GM23248 (cell line): ENCODE data around the gene OR1I1. TPM values are rescaled to one million over a fixed set of nuclear protein-coding genes. Genes with fewer than 3 reads are reported as not detected.

Source experiments
- DNase-seq: peaks from one replicate; pipeline ENCODE4 v3.0.0-alpha.2; 2015
- H2AFZ ChIP-seq: fragments of 200-600 bp; sonication (generic); 2 replicates; pipeline ENCODE4 v1.6.1; 2016; ENCODE audit warnings: antibody characterized with exemption
- H3F3A ChIP-seq: fragments of 200-600 bp; sonication (generic); 2 replicates; pipeline ENCODE4 v1.6.1; 2016; ENCODE audit warnings: mild to moderate bottlenecking, antibody characterized with exemption, mixed run types; ENCODE audit not compliant: insufficient read depth
- H3K27ac ChIP-seq: fragments of 200-600 bp; sonication (generic); 2 replicates; pipeline ENCODE4 v1.5.1; 2016; ENCODE audit warnings: mild to moderate bottlenecking
- H3K27me3 ChIP-seq: fragments of 200-600 bp; sonication (generic); replicated peaks from 2 replicates; pipeline ENCODE4 v1.6.1; 2016; ENCODE audit warnings: mild to moderate bottlenecking; ENCODE audit not compliant: insufficient read depth
- H3K36me3 ChIP-seq: fragments of 200-600 bp; sonication (generic); 2 replicates; pipeline ENCODE4 v1.6.1; 2016; ENCODE audit warnings: low read depth, mild to moderate bottlenecking
- H3K4me1 ChIP-seq: fragments of 200-600 bp; sonication (generic); 2 replicates; pipeline ENCODE4 v1.6.1; 2016; ENCODE audit warnings: mild to moderate bottlenecking; ENCODE audit not compliant: insufficient read depth
- H3K4me2 ChIP-seq: fragments of 200-600 bp; sonication (generic); one replicate; pipeline ENCODE4 v1.6.1; 2016; ENCODE audit warnings: mild to moderate bottlenecking; ENCODE audit not compliant: unreplicated experiment
- H3K4me3 ChIP-seq: fragments of 200-600 bp; sonication (generic); 2 replicates; pipeline ENCODE4 v1.5.1; 2016; ENCODE audit warnings: mild to moderate bottlenecking
- H3K79me2 ChIP-seq: fragments of 200-600 bp; sonication (generic); 2 replicates; pipeline ENCODE4 v1.6.1; 2016; ENCODE audit warnings: mild to moderate bottlenecking; ENCODE audit not compliant: insufficient read depth
- H3K9ac ChIP-seq: fragments of 200-600 bp; sonication (generic); 2 replicates; pipeline ENCODE4 v1.6.1; 2016; ENCODE audit warnings: mild to moderate bottlenecking
- H3K9me2 ChIP-seq: fragments of 200-600 bp; sonication (generic); 2 replicates; pipeline ENCODE4 v1.6.1; 2016; ENCODE audit warnings: mixed run types, mild to moderate bottlenecking, moderate library complexity; ENCODE audit not compliant: insufficient read depth
- H3K9me3 ChIP-seq: fragments of 200-600 bp; sonication (generic); one replicate; pipeline ENCODE4 v1.6.1; 2017; ENCODE audit warnings: low read depth
- H4K20me1 ChIP-seq: fragments of 200-600 bp; sonication (generic); 2 replicates; pipeline ENCODE4 v1.6.0; 2016; ENCODE audit not compliant: insufficient read depth
- EZH2 ChIP-seq: fragments of 200-600 bp; sonication (generic); IDR thresholded peaks from 2 replicates; pipeline ENCODE4 v1.6.1; 2018; ENCODE audit warnings: antibody characterized with exemption, mild to moderate bottlenecking; ENCODE audit not compliant: insufficient read depth, poor library complexity, severe bottlenecking
- EZH2phosphoT487 ChIP-seq: fragments of 200-600 bp; sonication (generic); IDR thresholded peaks from 2 replicates; pipeline ENCODE4 v1.6.1; 2018; ENCODE audit warnings: antibody characterized with exemption, moderate library complexity, mild to moderate bottlenecking, low read depth; ENCODE audit not compliant: insufficient read depth
- WGBS, 2 experiments: methylation state at CpG; one replicate each; pipeline ENCODE4 v1.1.6; 2015 to 2017; ENCODE audit warnings: low lambda C conversion rate in 2 of 2, low coverage in 1 of 2; ENCODE audit errors: missing lambda C conversion rate in 2 of 2; 5-methylcytosine and 5-hydroxymethylcytosine counted together
- in situ Hi-C: fragments of 300-500 bp; cut with MboI; formaldehyde crosslinking; loops from 2 replicates; pipeline ENCODE4 v1.15.0; 2020
- polyA plus RNA-seq: library from polyadenylated mRNA; unstranded; fragments of >200 nt; fragmentation: Nextera tagmentation; extraction: Ambion mirVana; gene quantifications from 2 replicates; pipeline ENCODE4 v1.2.1, GENCODE V29; 2016
- total RNA-seq: library from RNA; depleted of rRNA; stranded (reverse); fragments of >200 nt; shearing (Covaris generic); gene quantifications from 2 replicates; pipeline ENCODE4 v1.2.3, GENCODE V29; 2014

Gene OR1I1
- total and polyA plus RNA-seq, 2 experiments from 2014 or later, result not detected

DNA sequence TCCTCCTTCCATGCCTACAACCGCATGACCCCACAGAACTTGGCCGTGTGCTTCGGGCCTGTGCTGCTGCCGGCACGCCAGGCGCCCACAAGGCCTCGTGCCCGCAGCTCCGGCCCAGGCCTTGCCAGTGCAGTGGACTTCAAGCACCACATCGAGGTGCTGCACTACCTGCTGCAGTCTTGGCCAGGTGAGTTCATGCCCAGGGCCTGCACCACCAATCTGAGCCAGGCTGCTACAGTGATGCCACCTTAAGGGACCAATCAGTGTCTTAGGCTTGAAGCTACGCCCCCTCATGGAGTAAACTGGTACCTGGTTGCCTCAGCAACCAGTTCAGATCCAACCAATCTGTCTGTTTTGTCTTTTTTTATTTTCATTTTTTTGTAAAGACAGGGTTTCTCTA is 30.4 kb downstream of the OR1I1 start:
- H3K4me1 ChIP-seq, result peaks cover 5% of the 10 kb centered on the region; the same call in 1 of the 2 replicates
- TF ChIP-seq EZH2phosphoT487, result no peak
- TF ChIP-seq EZH2, result no peak
- no peak overlapping the region for H3K4me3 ChIP-seq
- peak; percentile 30 for DNase-seq
- H3K79me2 ChIP-seq, result peaks cover 35% of the 10 kb centered on the region
- no peaks in the 10 kb centered on the region for H3K9me2 ChIP-seq
- H3K9ac ChIP-seq, result no peak overlapping the region
- no peaks in the 10 kb centered on the region for H3K9me3 ChIP-seq
- no peak overlapping the region for H3K4me2 ChIP-seq
- peaks cover 36% of the 10 kb centered on the region for H3F3A ChIP-seq
- no peak overlapping the region for H3K27ac ChIP-seq
- H3K36me3 ChIP-seq, result peaks cover 24% of the 10 kb centered on the region
- in situ Hi-C loops, result no loop called here
- 92 to 93% methylated on average over 11 of the region's 11 CpGs for WGBS, 2 experiments
- H3K27me3 ChIP-seq, result no peaks in the 10 kb centered on the region
- H2AFZ ChIP-seq, result no peak overlapping the region
- no peaks in the 10 kb centered on the region for H4K20me1 ChIP-seq

GRCh38 chr19:15113245-15114152 is 31.5 kb downstream of the OR1I1 start:
- peaks cover 24% of the 10 kb centered on the region for H3K36me3 ChIP-seq
- in situ Hi-C loops, result no loop called here

DNA sequence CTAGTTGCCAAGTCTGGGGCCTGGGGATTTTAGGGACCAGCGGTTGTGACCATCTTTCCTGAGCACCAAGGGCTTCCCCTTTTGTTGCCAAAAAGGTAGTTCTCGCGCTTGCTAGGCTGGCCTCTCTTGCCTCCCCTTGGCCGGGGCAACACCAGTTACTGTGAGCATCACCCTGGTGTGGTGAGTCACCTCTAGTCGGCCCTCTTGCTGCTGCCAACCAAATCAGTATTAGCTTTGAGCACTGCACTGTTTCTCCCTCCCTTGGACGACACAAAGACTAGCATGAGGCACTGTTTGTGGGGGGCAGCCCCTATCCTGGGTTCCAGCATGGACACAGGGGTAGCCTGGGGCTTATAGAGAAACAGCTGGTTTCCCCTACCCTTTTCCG is 32.1 kb downstream of the OR1I1 start:
- peak; percentile 83 for DNase-seq
- no peaks in the 10 kb centered on the region for H3K27me3 ChIP-seq
- H3K79me2 ChIP-seq, result peaks cover 17% of the 10 kb centered on the region
- in situ Hi-C loops, result no loop called here
- H3K4me1 ChIP-seq, result no peaks in the 10 kb centered on the region
- no peak overlapping the region for H2AFZ ChIP-seq
- H3K4me2 ChIP-seq, result no peak overlapping the region
- H3K9me3 ChIP-seq, result no peaks in the 10 kb centered on the region
- no peak for TF ChIP-seq EZH2phosphoT487
- TF ChIP-seq EZH2, result no peak
- peaks cover 29% of the 10 kb centered on the region for H3K36me3 ChIP-seq
- no peaks in the 10 kb centered on the region for H4K20me1 ChIP-seq
- no peak overlapping the region for H3K9ac ChIP-seq
- no peaks in the 10 kb centered on the region for H3K9me2 ChIP-seq
- H3K27ac ChIP-seq, result peak overlapping the region; percentile 49
- peaks cover 33% of the 10 kb centered on the region for H3F3A ChIP-seq
- H3K4me3 ChIP-seq, result no peak overlapping the region
- WGBS, 2 experiments, result 45 to 62% methylated on average over 6 to 7 of the region's 7 CpGs

More at GRCh38 chr19:15113245-15114152, 31.5 kb downstream of the OR1I1 start:
- Histone ChIP-seq H3K9me3 (no peaks in the 10 kb centered on the region), H2AFZ (no peak overlapping the region), H3K9me2 (no peaks in the 10 kb centered on the region), H3K27me3 (no peaks in the 10 kb centered on the region), H3K9ac (no peak overlapping the region), H4K20me1 (no peaks in the 10 kb centered on the region), H3K27ac (peak overlapping the region; percentile 49), H3F3A (peaks cover 33% of the 10 kb centered on the region), H3K4me1 (peaks cover 1% of the 10 kb centered on the region; the same call in 1 of the 2 replicates), H3K4me2 (no peak overlapping the region), H3K4me3 (no peak overlapping the region), H3K79me2 (peaks cover 24% of the 10 kb centered on the region)
- TF ChIP-seq EZH2 (no peak), EZH2phosphoT487 (no peak)
- no peak for DNase-seq
- WGBS, 2 experiments, result 94 to 95% methylated on average over 46 to 58 of the region's 58 CpGs

GRCh38 chr19:15115080-15115479 is 33.1 kb downstream of the OR1I1 start:
- Histone ChIP-seq H3K4me3 (no peak overlapping the region), H4K20me1 (no peaks in the 10 kb centered on the region), H3K36me3 (peaks cover 29% of the 10 kb centered on the region), H3K27me3 (no peaks in the 10 kb centered on the region), H2AFZ (no peak overlapping the region), H3K9ac (no peak overlapping the region), H3K4me2 (no peak overlapping the region), H3K4me1 (no peaks in the 10 kb centered on the region), H3K27ac (peak overlapping the region; percentile 49), H3F3A (peaks cover 33% of the 10 kb centered on the region), H3K9me3 (no peaks in the 10 kb centered on the region), H3K79me2 (peaks cover 12% of the 10 kb centered on the region; the same call in 1 of the 2 replicates), H3K9me2 (no peaks in the 10 kb centered on the region)
- in situ Hi-C loops, result no loop called here
- WGBS, 2 experiments, result 84 to 90% methylated on average over 13 of the region's 13 CpGs
- TF ChIP-seq EZH2 (no peak), EZH2phosphoT487 (no peak)
- no peak for DNase-seq
